OCI-LY7 (cell line): Measurements from ENCODE around the gene EXOSC7. TPM values are rescaled to one million over a fixed set of nuclear protein-coding genes. Genes with fewer than 3 reads are reported as not detected.
A peak's percentile ranks its signal among the peaks of the same experiment; 100 is the strongest.

Experiments
- BruUV-seq: library from RNA; stranded (reverse); fragments of 400-500 nt; replicated peaks from 2 replicates; lab custom pipeline; 2021; lab: Mats Ljungman, UMichigan
- CTCF ChIA-PET: fragments of 300-600 bp; sonication (Branson Sonifier 250); formaldehyde crosslinking; loops from one replicate; lab custom pipeline; 2022; ENCODE audit warnings: antibody characterized with exemption; ENCODE audit not compliant: unreplicated experiment; lab: Charles Lee
- POLR2A ChIA-PET: fragments of 300-600 bp; sonication (Branson Sonifier 250); formaldehyde crosslinking; loops from one replicate; lab custom pipeline; 2022; ENCODE audit warnings: antibody characterized with exemption; lab: Charles Lee
- DNase-seq: peaks from one replicate; pipeline ENCODE4 v3.0.0-alpha.2; 2015; ENCODE audit warnings: low spot score
- H2AFZ ChIP-seq: fragments of 200-600 bp; sonication (generic), shearing (Covaris generic); 2 replicates; pipeline ENCODE4 v1.6.1; 2014; ENCODE audit warnings: mild to moderate bottlenecking, antibody characterized with exemption, low read length, moderate library complexity
- H3K27ac ChIP-seq: fragments of 200-600 bp; sonication (generic); 2 replicates; pipeline ENCODE4 v1.5.1; 2014; ENCODE audit warnings: mixed run types, low read depth, mild to moderate bottlenecking, moderate library complexity, low read length, inconsistent platforms; ENCODE audit not compliant: poor library complexity, severe bottlenecking
- H3K36me3 ChIP-seq: fragments of 200-600 bp; sonication (generic); 2 replicates; pipeline ENCODE4 v1.6.1; 2014; ENCODE audit warnings: mild to moderate bottlenecking, antibody characterized with exemption, low read length, moderate library complexity, mixed read lengths; ENCODE audit not compliant: insufficient read depth
- H3K4me1 ChIP-seq: fragments of 200-600 bp; sonication (generic); 2 replicates; pipeline ENCODE4 v1.5.1; 2014; ENCODE audit warnings: mild to moderate bottlenecking, low read length; ENCODE audit not compliant: insufficient read depth, poor library complexity, severe bottlenecking
- H3K4me2 ChIP-seq: fragments of 200-600 bp; sonication (generic); 2 replicates; pipeline ENCODE4 v1.6.1; 2014; ENCODE audit warnings: mild to moderate bottlenecking, low read length
- H3K4me3 ChIP-seq: fragments of 200-600 bp; sonication (generic); 2 replicates; pipeline ENCODE4 v1.5.1; 2014; ENCODE audit warnings: mild to moderate bottlenecking, low read depth, low read length; ENCODE audit not compliant: poor library complexity, severe bottlenecking
- H3K79me2 ChIP-seq: fragments of 200-600 bp; sonication (generic); 2 replicates; pipeline ENCODE4 v1.6.1; 2016; ENCODE audit warnings: low read depth, mild to moderate bottlenecking, low read length, moderate library complexity, mixed read lengths; ENCODE audit not compliant: insufficient read depth
- H3K9me2 ChIP-seq: fragments of 200-600 bp; sonication (generic); 2 replicates; pipeline ENCODE4 v1.6.1; 2016; ENCODE audit warnings: mild to moderate bottlenecking, low read length, mixed read lengths; ENCODE audit not compliant: insufficient read depth
- H3K9me3 ChIP-seq: fragments of 200-600 bp; sonication (generic); 2 replicates; pipeline ENCODE4 v1.6.1; 2014; ENCODE audit warnings: mild to moderate bottlenecking, mixed run types, low read length, mixed read lengths
- H4K20me1 ChIP-seq: fragments of 200-600 bp; sonication (generic); 2 replicates; pipeline ENCODE4 v1.6.1; 2014; ENCODE audit warnings: mild to moderate bottlenecking, antibody characterized with exemption, low read length, moderate library complexity, mixed read lengths; ENCODE audit not compliant: insufficient read depth
- CTCF ChIP-seq: fragments of 200-600 bp; sonication (generic); conservative IDR thresholded peaks from 2 replicates; pipeline ENCODE4 v1.5.1; 2014; ENCODE audit warnings: mild to moderate bottlenecking, antibody characterized with exemption, low read length, moderate library complexity, mixed read lengths
- EZH2phosphoT487 ChIP-seq: fragments of 200-600 bp; sonication (generic); IDR thresholded peaks from 2 replicates; pipeline ENCODE4 v1.6.1; 2018; ENCODE audit warnings: low read depth, borderline replicate concordance, mild to moderate bottlenecking, mixed run types, antibody characterized with exemption, low read length, moderate library complexity, mixed read lengths
- intact Hi-C: fragments of 100-400 bp; cut with micrococcal nuclease; formaldehyde crosslinking; loops from one replicate; pipeline ENCODE4 v1.10.0; 2022; ENCODE audit not compliant: unreplicated experiment
- total RNA-seq, 2 experiments: library from RNA; depleted of rRNA in 1 of 2; stranded (reverse); fragments of >200 nt in 1 of 2; shearing (Covaris generic) in 1 of 2; gene quantifications; 2 replicates each; pipeline ENCODE4 v1.2.3, GENCODE V29; 2014 to 2022

The EXOSC7 gene
- total RNA-seq, 2 experiments from 2014 or later, result 60.3 to 65.3 TPM

GRCh38 chr3:44968447-44968858, 7.6 kb upstream of the EXOSC7 start:
- TF ChIP-seq CTCF (no peak), EZH2phosphoT487 (no peak)
- H4K20me1 ChIP-seq, result peaks cover 26% of the 10 kb centered on the region; the same call in 1 of the 2 replicates
- H3K9me3 ChIP-seq, result no peaks in the 10 kb centered on the region
- peaks cover 54% of the 10 kb centered on the region for H3K4me1 ChIP-seq
- BruUV-seq, result no TSS peak
- peak overlapping the region; percentile 26 for H3K4me3 ChIP-seq
- peak overlapping the region; percentile 84 for H3K4me2 ChIP-seq
- no peak for DNase-seq
- peaks cover 32% of the 10 kb centered on the region for H3K36me3 ChIP-seq
- peaks cover 89% of the 10 kb centered on the region for H3K79me2 ChIP-seq
- H2AFZ ChIP-seq, result no peak overlapping the region
- POLR2A ChIA-PET, result interaction anchor here (1.5 kb wide), 1 partner anchor 8 kb away, joined by 5 read pairs; the partner anchor contains the start of genes EXOSC7 and ZDHHC3
- intact Hi-C loops, result loop anchor here (2.0 kb wide), 1 partner anchor 206 kb away; no protein-coding TSS in a partner anchor
- no peaks in the 10 kb centered on the region for H3K9me2 ChIP-seq
- peak overlapping the region; percentile 75 for H3K27ac ChIP-seq
- CTCF ChIA-PET, result interaction anchor here (0.7 to 0.8 kb wide), 2 partner anchors 16 to 18 kb away, joined by 3 read pairs; no protein-coding TSS in a partner anchor

- Histone ChIP-seq H3K27ac (peak overlapping the region; percentile 75), H3K9me2 (no peaks in the 10 kb centered on the region), H3K9me3 (no peaks in the 10 kb centered on the region), H2AFZ (no peak overlapping the region), H3K36me3 (peaks cover 32% of the 10 kb centered on the region), H3K4me2 (peak overlapping the region; percentile 84), H3K79me2 (peaks cover 89% of the 10 kb centered on the region), H4K20me1 (peaks cover 33% of the 10 kb centered on the region; the same call in 1 of the 2 replicates), H3K4me3 (peak overlapping the region; percentile 26), H3K4me1 (peaks cover 60% of the 10 kb centered on the region)
- TF ChIP-seq EZH2phosphoT487 (no peak), CTCF (peak; percentile 63)
- no TSS peak for BruUV-seq
- intact Hi-C loops, result loop anchor here (2.0 kb wide), 1 partner anchor 206 kb away; no protein-coding TSS in a partner anchor
- POLR2A ChIA-PET, result no interaction called here
- CTCF ChIA-PET, result interaction anchor here (0.6 kb wide), 1 partner anchor 195 kb away, joined by 3 read pairs; no protein-coding TSS in a partner anchor
- peak; percentile 69 for DNase-seq
Observed at GRCh38 chr3:44969154-44969827, 6.8 kb upstream of the EXOSC7 start.
